ENCODE data around the gene EOMES. TPM values are rescaled to one million over a fixed set of nuclear protein-coding genes. Genes with fewer than 3 reads are reported as not detected.

The EOMES gene
- total and polyA plus RNA-seq, 2 of the 4 experiments (the other 2 are of a cell fraction) = not detected

DNA sequence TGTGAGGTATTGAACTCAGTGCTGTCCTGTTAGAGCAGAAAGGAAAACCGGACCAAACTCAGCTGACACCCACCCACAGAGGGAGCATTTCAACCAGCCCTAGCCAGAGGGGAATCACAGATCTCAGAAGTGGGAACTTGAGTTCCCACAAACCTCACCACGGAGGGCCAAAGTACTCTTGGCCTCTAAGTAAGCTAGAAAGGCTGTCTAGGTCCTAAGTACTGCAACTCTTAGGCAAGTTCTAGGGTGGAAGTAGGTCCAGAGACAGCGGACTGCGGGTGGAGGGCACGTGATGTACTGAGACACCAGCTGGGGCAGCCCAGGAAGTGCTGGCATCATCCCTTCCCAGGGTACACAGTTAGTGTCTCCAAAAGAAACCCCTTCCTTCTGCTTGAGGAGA lies 34.1 kb downstream of the EOMES start:
- H2BK15ac ChIP-seq (ENCODE audit: low read depth, low read length) = no peak overlapping the region
- WGBS, 2 experiments (ENCODE audit: extremely low coverage in 2 of 2, insufficient read length in 1 of 2) = no CpG with 5 or more reads among the region's 5 CpGs
- H2AK5ac ChIP-seq (ENCODE audit: low read depth, low read length) = no peak overlapping the region
- no peak overlapping the region for H3K4me3 ChIP-seq (ENCODE audit: insufficient read depth, low read depth, low read length)
- H3K9me1 ChIP-seq (ENCODE audit: insufficient read depth, low read length) = no peaks in the 10 kb centered on the region
- H3K56ac ChIP-seq (ENCODE audit: extremely low read depth, insufficient read depth, low read length) = no peak overlapping the region
- dilution Hi-C loops (cut with HindIII; ENCODE audit: low sequenced_read_pairs, unreplicated experiment) (no loop called here), in situ Hi-C loops (cut with MboI; ENCODE audit: low sequenced_read_pairs) (loop anchor here (10.0 kb wide), 2 partner anchors 373 to 553 kb away; no protein-coding TSS in a partner anchor), intact Hi-C loops (cut with micrococcal nuclease) (no loop called here)
- no peak overlapping the region for H4K91ac ChIP-seq (ENCODE audit: insufficient read depth, low read depth, low read length)
- H3K9me3 ChIP-seq (ENCODE audit: control insufficient read depth, insufficient read depth, low read length) = no peaks in the 10 kb centered on the region
- no peak overlapping the region for H3K18ac ChIP-seq (ENCODE audit: low read depth, low read length)
- H4K20me1 ChIP-seq (ENCODE audit: insufficient read depth, low read length) = no peaks in the 10 kb centered on the region
- no peak overlapping the region for H2AK9ac ChIP-seq (replicated peaks; ENCODE audit: low read depth, low read length, poor library complexity)
- H2BK5ac ChIP-seq (ENCODE audit: low read depth, low read length, poor library complexity, severe bottlenecking) = no peak overlapping the region
- H3K4me1 ChIP-seq (ENCODE audit: control insufficient read depth, insufficient read depth, low read length) = no peaks in the 10 kb centered on the region; the same call in 1 of the 2 replicates
- H3K36me3 ChIP-seq (ENCODE audit: control insufficient read depth, insufficient read depth, low read length) = no peaks in the 10 kb centered on the region
- ATAC-seq (ENCODE audit: low read depth) (no peak), DNase-seq (no peak)
- no peak overlapping the region for H3K9ac ChIP-seq (ENCODE audit: low read depth, low read length)
- BruUV-seq (replicated peaks) = no TSS peak
- TF ChIP-seq ELK1 (IDR thresholded peaks at IDR 0.05; ENCODE audit: borderline replicate concordance, low read depth, low read length) (no peak), POLR2A (IDR thresholded peaks at IDR 0.05; ENCODE audit: low read depth, low read length) (no peak), CEBPB (IDR thresholded peaks at IDR 0.05; ENCODE audit: low read depth, low read length) (no peak), USF2 (IDR thresholded peaks at IDR 0.05; ENCODE audit: low read depth, low read length) (no peak), NFE2L2 (IDR thresholded peaks at IDR 0.05; ENCODE audit: low read depth, low read length) (no peak), MAFK (IDR thresholded peaks at IDR 0.05; ENCODE audit: low read depth, low read length) (no peak), RCOR1 (IDR thresholded peaks at IDR 0.05; ENCODE audit: insufficient replicate concordance, low read length) (no peak), CTCF (conservative IDR thresholded peaks at IDR 0.05; ENCODE audit: low read depth, low read length) (no peak), RAD21 (IDR thresholded peaks at IDR 0.05; ENCODE audit: low read length) (no peak), FOS (IDR thresholded peaks at IDR 0.05; ENCODE audit: low read depth, low read length) (no peak), BHLHE40 (IDR thresholded peaks at IDR 0.05; ENCODE audit: low read depth, low read length) (no peak), SMC3 (IDR thresholded peaks at IDR 0.05; ENCODE audit: low read depth, low read length) (no peak), RFX5 (IDR thresholded peaks at IDR 0.05; ENCODE audit: low read depth, low read length) (no peak), CHD1 (IDR thresholded peaks at IDR 0.05; ENCODE audit: low read depth, low read length) (no peak), MXI1 (IDR thresholded peaks at IDR 0.05; ENCODE audit: borderline replicate concordance, low read depth, low read length) (no peak), MAZ (IDR thresholded peaks at IDR 0.05; ENCODE audit: borderline replicate concordance, low read depth, low read length) (no peak)
- no peaks in the 10 kb centered on the region for H3K79me1 ChIP-seq (ENCODE audit: low read depth in 1 of 2, low read length in 2 of 2)
- no peak overlapping the region for H3K14ac ChIP-seq (replicated peaks; ENCODE audit: low read depth, low read length)
- no peak overlapping the region for H4K5ac ChIP-seq (ENCODE audit: low read depth, low read length)
- H4K8ac ChIP-seq (ENCODE audit: low read depth in 2 of 2, low read length in 2 of 2) = no peak overlapping the region
- CTCF ChIA-PET = no interaction called here
- peak overlapping the region; percentile 14 for H2AFZ ChIP-seq (replicated peaks; ENCODE audit: low read length, poor library complexity)
- no peak overlapping the region for H3K27ac ChIP-seq (ENCODE audit: insufficient read depth, low read length)
- H3K27me3 ChIP-seq (ENCODE audit: control insufficient read depth, insufficient read depth, low read length) = no peaks in the 10 kb centered on the region; the same call in 1 of the 2 replicates
- H2BK120ac ChIP-seq (ENCODE audit: low read depth, low read length) = no peak overlapping the region
- no peak overlapping the region for H3K23ac ChIP-seq (ENCODE audit: low read depth, low read length)
- H3K4me2 ChIP-seq (ENCODE audit: low read depth, low read length) = no peak overlapping the region
- POLR2A ChIA-PET (ENCODE audit: unreplicated experiment) = no interaction called here
- H2BK20ac ChIP-seq (ENCODE audit: low read depth, low read length) = no peak overlapping the region
- H3K4ac ChIP-seq (ENCODE audit: low read depth, low read length) = no peak overlapping the region
